ENCODE measurements around the gene DNAI7.

DNAI7 gene

GRCh38 chr12:25162866-25163265 is 32.1 kb downstream of the DNAI7 start:
- DNase-seq, result no peak

GRCh38 chr12:25156061-25156460 is 38.9 kb downstream of the DNAI7 start:
- DNase-seq, result no peak

- no peak for DNase-seq
Observed at GRCh38 chr12:25155022-25155576, 39.9 kb downstream of the DNAI7 start.

GRCh38 chr12:25152055-25152454 is 42.9 kb downstream of the DNAI7 start:
- no peak for DNase-seq

GRCh38 chr12:25151476-25151875 is 43.5 kb downstream of the DNAI7 start:
- no peak for DNase-seq

GRCh38 chr12:25146686-25147085 is 48.3 kb downstream of the DNAI7 start:
- DNase-seq, result no peak

- DNase-seq, result no peak
Observed at GRCh38 chr12:25135531-25136154, 59.3 kb downstream of the DNAI7 start.

GRCh38 chr12:25131270-25131669 is 63.7 kb downstream of the DNAI7 start:
- DNase-seq, result no peak

GRCh38 chr12:25130741-25131188 is 64.2 kb downstream of the DNAI7 start:
- DNase-seq, result no peak

- DNase-seq, result no peak
Observed at GRCh38 chr12:25126746-25127145, 68.2 kb downstream of the DNAI7 start.

GRCh38 chr12:25126101-25126500 is 68.9 kb downstream of the DNAI7 start:
- DNase-seq, result no peak

- no peak for DNase-seq
Observed at GRCh38 chr12:25124493-25124892, 70.5 kb downstream of the DNAI7 start.

- no peak for DNase-seq
Observed at GRCh38 chr12:25123126-25123525, 71.8 kb downstream of the DNAI7 start.

GRCh38 chr12:25121916-25122315 is 73.0 kb downstream of the DNAI7 start:
- DNase-seq, result no peak

GRCh38 chr12:25121110-25121509 is 73.8 kb downstream of the DNAI7 start:
- DNase-seq, result no peak

- DNase-seq, result no peak
Observed at GRCh38 chr12:25119020-25119419, 75.9 kb downstream of the DNAI7 start.

GRCh38 chr12:25115677-25116076 is 79.3 kb downstream of the DNAI7 start:
- DNase-seq, result no peak

GRCh38 chr12:25113651-25114050 is 81.3 kb downstream of the DNAI7 start:
- no peak for DNase-seq

- no peak for DNase-seq
Observed at GRCh38 chr12:25110260-25110659, 84.7 kb downstream of the DNAI7 start.

GRCh38 chr12:25107920-25108319 is 87.0 kb downstream of the DNAI7 start:
- DNase-seq, result no peak

GRCh38 chr12:25106818-25107217 is 88.1 kb downstream of the DNAI7 start:
- DNase-seq, result no peak

- no peak for DNase-seq
Observed at GRCh38 chr12:25102402-25102801, 92.6 kb downstream of the DNAI7 start.

GRCh38 chr12:25101092-25101445 is 93.9 kb downstream of the DNAI7 start:
- DNase-seq, result no peak

GRCh38 chr12:25100194-25101091 is 94.5 kb downstream of the DNAI7 start:
- no peak for DNase-seq

Measured in CD4-positive, alpha-beta T cell treated with Interleukin-6 for 4 hours (primary cell).